Urinary bladder (tissue), 4 donors: Measurements from ENCODE around the gene ZNF425. TPM values are rescaled to one million over a fixed set of nuclear protein-coding genes. Genes with fewer than 3 reads are reported as not detected.
"Not testable (repeated sequence)": the region's sequence is repeated elsewhere in the genome, so short reads cannot be mapped to it uniquely, and the experiment has no call there.

Source experiments
- DNase-seq: peaks from one replicate; pipeline ENCODE4 v3.0.0-alpha.2; 2015; ENCODE audit errors: extremely low spot score
- H3K27ac ChIP-seq: one replicate; pipeline ENCODE4 v1.5.1; 2013; ENCODE audit warnings: low read depth, mild to moderate bottlenecking, moderate library complexity
- H3K36me3 ChIP-seq: one replicate; pipeline ENCODE4 v1.6.1; 2013; ENCODE audit warnings: mild to moderate bottlenecking, moderate library complexity; ENCODE audit not compliant: insufficient read depth
- H3K4me1 ChIP-seq: one replicate; pipeline ENCODE4 v1.6.1; 2013; ENCODE audit warnings: mild to moderate bottlenecking, moderate library complexity; ENCODE audit not compliant: insufficient read depth
- H3K4me3 ChIP-seq: one replicate; pipeline ENCODE4 v1.5.1; 2013; ENCODE audit warnings: low read depth, low read length
- WGBS: extraction: QIAGEN DNeasy Blood & Tissue Kit; methylation state at CpG from one replicate; pipeline ENCODE4 v1.1.7; 2013; 5-methylcytosine and 5-hydroxymethylcytosine counted together
- polyA plus RNA-seq: library from polyadenylated mRNA; stranded (reverse); fragments of 200-250 nt; gene quantifications from one replicate; pipeline ENCODE4 v1.2.3, GENCODE V29; 2013
- total RNA-seq: library from RNA; depleted of rRNA; stranded (reverse); fragments of >200 nt; gene quantifications from one replicate; pipeline ENCODE4 v1.2.3, GENCODE V29; 2014
- donor health status: healthy with polysubstance abuse.
- donor health status: healthy.

ZNF425 gene
- total and polyA plus RNA-seq, 2 donors: 2.7 to 4.9 TPM

GRCh38 chr7:149104214-149104613 lies 21.9 kb downstream of the ZNF425 start:
- no peak for DNase-seq
- Histone ChIP-seq H3K4me1 (no peaks in the 10 kb centered on the region), H3K27ac (no peak overlapping the region), H3K4me3 (no peak overlapping the region), H3K36me3 (no peaks in the 10 kb centered on the region)
- WGBS: 97% methylated on average over 35 of the region's 35 CpGs

- H3K4me3 ChIP-seq: no peak overlapping the region
- no peaks in the 10 kb centered on the region for H3K4me1 ChIP-seq
- no peak overlapping the region for H3K27ac ChIP-seq
- H3K36me3 ChIP-seq: no peaks in the 10 kb centered on the region
- no peak for DNase-seq
- WGBS: 94% methylated on average over 9 of the region's 9 CpGs
These were observed 22.7 kb downstream of the ZNF425 start for GRCh38 chr7:149103424-149103823.

GRCh38 chr7:149102666-149103065 lies 23.5 kb downstream of the ZNF425 start:
- no peak for DNase-seq
- Histone ChIP-seq H3K36me3 (no peaks in the 10 kb centered on the region), H3K27ac (no peak overlapping the region), H3K4me3 (no peak overlapping the region), H3K4me1 (no peaks in the 10 kb centered on the region)
- 73% methylated on average over 1 of the region's 1 CpG for WGBS

DNA sequence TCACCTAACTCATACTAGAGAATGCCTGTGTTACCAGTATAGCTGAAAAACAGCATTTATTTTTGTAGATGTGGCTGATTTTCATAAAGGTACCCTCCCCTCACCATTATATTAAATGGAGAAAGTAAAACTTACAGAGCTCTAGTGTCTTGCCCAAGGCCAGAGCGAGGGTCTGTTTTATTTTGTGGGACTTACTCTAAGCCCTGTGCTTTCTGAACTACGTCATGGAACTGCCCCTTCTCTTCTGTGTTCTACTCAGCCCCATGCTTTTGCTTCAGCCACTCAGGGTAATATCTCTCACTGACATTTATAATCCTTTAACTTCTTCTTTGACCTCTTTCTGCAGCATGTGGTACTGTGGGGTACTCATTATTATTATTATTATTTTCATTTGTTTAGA lies 25.3 kb downstream of the ZNF425 start:
- H3K27ac ChIP-seq: no peak overlapping the region
- no peaks in the 10 kb centered on the region for H3K4me1 ChIP-seq
- 79% methylated on average over 2 of the region's 2 CpGs for WGBS
- no peaks in the 10 kb centered on the region for H3K36me3 ChIP-seq
- no peak overlapping the region for H3K4me3 ChIP-seq
- no peak for DNase-seq

GRCh38 chr7:149099058-149099457 lies 27.1 kb downstream of the ZNF425 start:
- no peaks in the 10 kb centered on the region for H3K36me3 ChIP-seq
- 74% methylated on average over 6 of the region's 6 CpGs for WGBS
- H3K4me1 ChIP-seq: no peaks in the 10 kb centered on the region
- no peak for DNase-seq
- H3K4me3 ChIP-seq: no peak overlapping the region
- H3K27ac ChIP-seq: no peak overlapping the region

GRCh38 chr7:149097088-149097487 lies 29.0 kb downstream of the ZNF425 start:
- no peaks in the 10 kb centered on the region for H3K36me3 ChIP-seq
- H3K4me3 ChIP-seq: no peak overlapping the region
- no peak overlapping the region for H3K27ac ChIP-seq
- H3K4me1 ChIP-seq: no peaks in the 10 kb centered on the region
- no peak for DNase-seq
- 69% methylated on average over 4 of the region's 4 CpGs for WGBS

DNA sequence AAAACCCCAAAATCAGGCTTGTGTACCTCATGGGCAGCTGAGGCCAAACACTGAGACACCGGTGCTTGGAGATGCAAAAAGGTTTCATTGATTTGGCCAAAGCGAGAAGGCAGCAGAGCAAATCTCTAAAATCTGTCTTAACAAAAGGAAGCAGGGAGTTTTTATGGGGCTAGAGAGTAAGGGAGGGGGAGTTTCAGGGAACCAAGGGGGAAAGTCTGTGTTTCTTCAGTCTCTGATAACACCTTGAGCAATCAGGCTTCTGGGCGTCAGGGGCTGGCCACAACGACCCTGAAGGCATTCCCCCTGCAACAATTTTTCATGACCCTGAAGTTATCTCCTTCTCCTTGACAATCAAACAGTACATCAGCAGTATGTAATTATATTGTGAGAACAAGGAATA lies 32.9 kb downstream of the ZNF425 start:
- Histone ChIP-seq H3K4me3 (no peak overlapping the region), H3K36me3 (no peaks in the 10 kb centered on the region), H3K27ac (no peak overlapping the region), H3K4me1 (no peaks in the 10 kb centered on the region)
- 41% methylated on average over 4 of the region's 4 CpGs for WGBS
- DNase-seq: no peak

DNA sequence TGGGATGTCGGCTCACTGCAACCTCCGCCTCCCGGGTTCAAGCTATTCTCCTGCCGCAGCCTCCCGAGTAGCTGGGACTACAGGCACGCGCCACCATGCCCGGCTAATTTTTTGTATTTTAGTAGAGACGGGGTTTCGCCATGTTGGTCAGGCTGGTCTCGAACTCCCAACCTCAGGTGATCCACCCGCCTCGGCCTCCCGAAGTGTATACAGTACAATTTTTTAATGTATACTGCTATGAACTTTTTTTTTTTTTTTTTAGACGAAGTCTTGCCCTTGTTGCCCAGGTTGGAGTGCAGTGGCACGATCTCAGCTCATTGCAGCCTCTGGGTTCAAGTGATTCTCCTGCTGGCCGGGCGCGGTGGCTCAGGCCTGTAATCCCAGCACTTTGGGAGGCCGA lies 33.9 kb downstream of the ZNF425 start:
- H3K27ac ChIP-seq, DNase-seq, H3K36me3 ChIP-seq, H3K4me3 ChIP-seq, H3K4me1 ChIP-seq: not testable (repeated sequence)
- 96% methylated on average over 20 of the region's 20 CpGs for WGBS

DNA sequence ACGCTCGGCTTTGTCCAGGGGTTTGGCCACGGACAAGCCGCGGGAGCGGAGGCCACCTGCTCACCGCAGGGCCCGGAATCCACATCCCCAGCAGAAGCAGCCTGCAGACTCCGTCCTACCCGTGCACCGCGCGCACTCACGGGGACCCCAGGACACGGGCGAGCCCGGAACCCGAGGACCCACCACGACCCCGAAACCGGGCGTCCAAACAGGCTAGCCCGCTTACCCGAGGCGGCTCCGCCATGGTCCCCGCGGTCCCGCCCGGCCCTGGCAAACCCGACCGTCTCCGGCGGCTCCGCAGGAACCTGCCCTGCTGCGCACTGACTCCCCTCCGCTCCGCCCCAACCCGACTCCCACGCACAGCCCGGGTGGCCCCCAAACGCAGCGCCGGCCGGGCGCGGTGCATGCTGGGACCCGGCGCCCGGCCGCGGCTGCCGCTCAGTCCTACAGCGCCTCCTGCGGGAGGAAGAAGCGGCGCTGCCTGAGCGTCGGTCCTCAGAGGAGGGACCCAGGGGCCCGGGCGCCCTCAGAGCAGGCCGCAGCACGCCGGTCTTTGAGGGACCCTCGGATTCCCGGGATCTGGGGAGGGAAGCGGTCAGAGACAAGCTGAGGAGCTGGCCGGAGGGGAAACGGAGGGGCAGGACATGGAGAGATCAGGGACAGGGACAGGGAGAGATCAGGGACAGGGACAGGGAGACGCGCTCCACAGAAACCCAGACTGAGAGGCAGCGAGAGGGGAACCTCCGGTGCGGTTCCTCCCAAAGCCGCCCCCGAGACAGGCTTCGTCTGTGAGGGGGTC lies 35.5 kb downstream of the ZNF425 start, which contains the start of gene ZNF786:
Gene ZNF786, minus strand, starts transcription at position 322 of the 799 bp plus-strand sequence. Its CDS starts 78 bp downstream, at position 244.
- Histone ChIP-seq H3K4me3 (peak within 1 kb of the TSS; percentile 87), H3K4me1 (no peaks in the 10 kb centered on the region), H3K36me3 (no peaks in the 10 kb centered on the region), H3K27ac (peak within 1 kb of the TSS; percentile 98)
- WGBS: under 1% methylated on average over 77 of the region's 77 CpGs
- DNase-seq: peak; percentile 73

DNA sequence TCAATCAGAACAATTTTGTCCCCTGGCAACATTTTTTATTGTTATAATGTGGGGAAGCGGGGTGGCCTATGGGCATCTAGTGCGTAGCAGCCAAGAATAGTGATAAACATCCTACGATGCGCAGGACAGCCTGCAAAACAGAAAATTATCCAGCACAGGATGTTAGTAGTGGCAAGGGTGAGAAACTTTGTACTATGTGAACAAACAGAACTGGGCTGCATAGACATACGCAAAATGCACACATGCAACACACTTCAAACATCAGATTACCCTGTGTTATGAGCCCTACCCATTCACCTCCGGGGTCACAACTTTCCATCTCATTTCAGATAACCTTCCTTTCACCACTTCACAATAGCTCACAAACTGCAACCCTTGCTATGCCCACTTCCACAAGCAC lies 38.7 kb downstream of the ZNF425 start:
- Histone ChIP-seq H3K4me1 (no peaks in the 10 kb centered on the region), H3K4me3 (no peak overlapping the region), H3K27ac (no peak overlapping the region), H3K36me3 (no peaks in the 10 kb centered on the region)
- no peak for DNase-seq
- WGBS: 96% methylated on average over 6 of the region's 6 CpGs

DNA sequence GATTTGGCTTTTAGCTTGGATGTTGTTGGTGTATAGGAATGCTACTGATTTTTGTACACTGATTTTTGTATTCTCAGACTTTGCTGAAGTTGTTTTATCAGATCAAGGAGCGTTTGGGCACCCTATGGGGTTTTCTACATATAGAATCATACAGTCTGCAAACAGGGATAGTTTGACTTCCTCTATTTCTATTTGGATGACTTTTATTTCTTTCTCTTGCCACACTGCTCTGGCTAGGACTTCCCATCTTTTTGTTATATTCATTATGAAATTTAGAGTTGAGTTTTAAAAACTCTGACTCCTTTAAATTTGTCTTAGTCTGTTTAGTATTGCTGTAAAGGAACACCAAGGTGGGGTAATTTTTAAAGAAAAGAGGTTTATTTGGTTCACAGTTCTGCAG lies 40.3 kb downstream of the ZNF425 start:
- Histone ChIP-seq H3K27ac (no peak overlapping the region), H3K36me3 (no peaks in the 10 kb centered on the region), H3K4me3 (no peak overlapping the region), H3K4me1 (no peaks in the 10 kb centered on the region)
- WGBS: 86% methylated on average over 1 of the region's 1 CpG
- no peak for DNase-seq

GRCh38 chr7:149084407-149084806 lies 41.7 kb downstream of the ZNF425 start:
- Histone ChIP-seq H3K4me3 (no peak overlapping the region), H3K27ac (no peak overlapping the region), H3K36me3 (no peaks in the 10 kb centered on the region), H3K4me1 (no peaks in the 10 kb centered on the region)
- WGBS: 93% methylated on average over 2 of the region's 2 CpGs
- no peak for DNase-seq

- no peak for DNase-seq
These were observed 44.2 kb downstream of the ZNF425 start for GRCh38 chr7:149081914-149082313.

GRCh38 chr7:149077594-149077993 lies 48.5 kb downstream of the ZNF425 start:
- Histone ChIP-seq H3K27ac (no peak overlapping the region), H3K4me3 (no peak overlapping the region), H3K36me3 (no peaks in the 10 kb centered on the region), H3K4me1 (no peaks in the 10 kb centered on the region)
- WGBS: 88% methylated on average over 9 of the region's 9 CpGs
- no peak for DNase-seq

More at GRCh38 chr7:149081914-149082313, 44.2 kb downstream of the ZNF425 start:
- no peaks in the 10 kb centered on the region for H3K36me3 ChIP-seq
- H3K4me1 ChIP-seq: no peaks in the 10 kb centered on the region
- 94% methylated on average over 6 of the region's 6 CpGs for WGBS
- H3K27ac ChIP-seq: no peak overlapping the region
- H3K4me3 ChIP-seq: no peak overlapping the region
